GM19240 (cell line): ENCODE data around the gene SHISAL2A.

Experiments
- DNase-seq: peaks from one replicate; pipeline ENCODE4 v3.0.0; 2011; ENCODE audit warnings: low spot score; ENCODE audit not compliant: insufficient read length

SHISAL2A gene

DNA sequence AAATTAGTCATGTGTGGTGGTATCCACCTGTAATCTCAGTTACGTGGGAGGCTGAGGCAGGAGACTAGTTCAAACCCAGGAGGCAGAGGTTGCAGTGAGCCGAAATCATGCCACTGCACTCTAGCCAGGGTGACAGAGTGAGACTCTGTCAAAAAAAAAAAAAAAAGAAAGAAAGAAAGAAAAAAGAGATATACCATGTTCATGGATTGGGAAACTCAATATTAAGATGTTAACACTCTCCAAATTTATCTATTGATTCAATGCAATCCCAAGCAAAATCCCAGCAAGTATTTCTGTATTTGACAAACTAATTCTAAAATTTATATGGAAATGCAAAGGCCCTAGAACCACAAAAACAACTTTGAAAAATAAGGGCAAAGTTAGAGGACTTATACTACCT is 11.0 kb upstream of the SHISAL2A start:
- DNase-seq = no peak

DNA sequence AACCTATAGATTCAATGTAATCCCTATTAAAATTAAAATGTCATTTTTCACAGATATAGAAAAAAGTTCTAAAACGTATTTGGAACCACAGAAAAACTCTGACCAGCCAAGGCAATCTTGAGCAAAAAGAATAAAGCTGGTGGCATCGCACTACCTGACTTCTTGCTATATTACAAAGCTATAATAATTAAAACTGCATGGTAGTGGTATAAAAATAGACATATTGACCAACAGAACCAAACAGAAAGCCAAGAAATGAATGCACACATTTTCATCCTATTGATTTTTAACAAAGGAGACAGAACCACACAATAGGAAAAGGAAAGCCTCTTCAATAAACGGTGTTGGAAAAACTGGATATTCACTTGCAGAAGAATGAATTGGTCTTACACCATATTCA is 9.2 kb upstream of the SHISAL2A start:
- no peak for DNase-seq

DNA sequence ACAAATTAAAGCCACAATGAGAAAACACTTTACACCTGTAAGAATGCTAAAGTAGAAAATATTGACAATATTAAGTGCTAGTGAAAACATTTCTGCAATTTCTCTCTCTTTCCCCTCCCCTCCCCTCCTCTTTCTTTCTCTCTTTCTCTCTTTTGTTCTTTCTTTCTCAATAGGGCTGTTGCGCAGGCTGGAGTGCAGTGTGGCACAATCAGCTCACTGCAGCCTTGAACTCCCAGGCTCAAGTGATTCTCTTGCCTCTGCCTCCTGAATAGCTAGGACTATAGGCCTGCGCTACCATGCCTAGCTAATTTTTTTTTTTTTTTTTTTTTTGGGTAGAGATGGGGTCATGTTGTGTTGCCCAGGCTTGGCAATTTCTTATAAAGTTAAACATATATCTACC is 5.9 kb upstream of the SHISAL2A start:
- DNase-seq = no peak

DNA sequence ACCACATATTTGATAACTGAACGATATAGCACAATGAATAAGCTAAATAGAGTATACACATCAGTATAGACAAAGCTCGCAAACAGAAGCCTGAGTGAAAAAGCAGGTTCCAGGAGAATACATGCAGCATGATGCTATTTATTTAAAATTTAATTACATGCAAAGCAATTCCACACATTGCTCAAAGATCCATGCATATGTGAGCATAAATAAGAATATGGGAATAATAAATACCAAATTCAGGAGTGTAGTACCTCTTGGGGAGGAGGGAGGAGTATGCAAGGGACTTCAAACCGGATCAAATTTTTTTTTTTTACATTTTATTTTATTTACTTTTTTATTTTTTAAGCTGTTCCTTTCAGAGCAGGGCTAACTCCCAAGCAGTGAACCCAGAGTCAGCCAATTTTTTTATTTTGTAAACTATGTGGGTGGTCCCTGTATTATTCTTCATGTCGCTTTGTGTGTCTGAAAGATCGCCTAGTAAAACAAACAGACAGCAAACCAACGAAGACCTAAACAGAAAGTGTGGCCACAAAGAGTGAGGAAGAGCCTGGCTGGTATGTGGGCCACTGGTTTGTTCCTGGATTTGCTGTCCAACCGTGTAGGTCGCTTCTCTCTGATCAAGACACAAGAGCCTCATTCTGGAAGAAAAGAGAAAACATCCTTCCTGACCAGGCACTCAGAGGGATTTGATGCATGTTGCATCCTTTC is 4.2 kb upstream of the SHISAL2A start:
- DNase-seq = no peak

DNA sequence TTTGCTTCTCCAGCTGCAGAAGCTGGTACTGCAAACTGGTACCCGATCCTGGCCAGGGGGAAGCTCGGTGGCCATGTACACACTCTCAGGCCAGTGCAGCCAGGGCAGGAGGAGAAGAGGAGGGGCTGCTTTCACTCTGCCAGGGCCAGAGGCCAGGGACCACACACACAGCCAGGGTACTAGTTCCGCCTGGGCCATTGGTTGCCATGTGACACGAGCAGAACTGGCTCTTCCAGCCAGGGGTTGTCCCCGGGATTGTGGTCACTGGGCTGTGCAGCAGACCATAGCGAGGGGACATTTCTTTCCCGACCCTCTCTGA is 3.7 kb upstream of the SHISAL2A start:
- no peak for DNase-seq

DNA sequence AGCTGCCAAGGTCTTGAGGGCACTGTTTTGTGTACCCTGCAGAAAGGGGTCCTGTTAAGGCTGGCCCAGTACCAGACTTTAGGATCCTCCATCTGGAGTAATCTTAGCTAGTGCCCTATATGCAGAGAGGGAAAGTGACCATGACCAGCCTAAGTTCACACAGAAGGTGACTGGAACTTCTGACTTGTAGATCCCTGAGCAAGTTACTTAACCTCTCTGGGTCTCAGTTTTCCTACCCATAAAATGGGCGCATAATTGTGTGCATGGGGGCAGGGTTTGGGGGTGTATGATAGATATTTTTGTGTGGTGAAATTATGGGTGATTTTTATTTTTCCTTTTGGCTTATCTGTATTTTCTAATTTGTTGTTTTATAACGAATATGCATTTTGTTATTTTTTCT is 3.3 kb upstream of the SHISAL2A start:
- DNase-seq = no peak

DNA sequence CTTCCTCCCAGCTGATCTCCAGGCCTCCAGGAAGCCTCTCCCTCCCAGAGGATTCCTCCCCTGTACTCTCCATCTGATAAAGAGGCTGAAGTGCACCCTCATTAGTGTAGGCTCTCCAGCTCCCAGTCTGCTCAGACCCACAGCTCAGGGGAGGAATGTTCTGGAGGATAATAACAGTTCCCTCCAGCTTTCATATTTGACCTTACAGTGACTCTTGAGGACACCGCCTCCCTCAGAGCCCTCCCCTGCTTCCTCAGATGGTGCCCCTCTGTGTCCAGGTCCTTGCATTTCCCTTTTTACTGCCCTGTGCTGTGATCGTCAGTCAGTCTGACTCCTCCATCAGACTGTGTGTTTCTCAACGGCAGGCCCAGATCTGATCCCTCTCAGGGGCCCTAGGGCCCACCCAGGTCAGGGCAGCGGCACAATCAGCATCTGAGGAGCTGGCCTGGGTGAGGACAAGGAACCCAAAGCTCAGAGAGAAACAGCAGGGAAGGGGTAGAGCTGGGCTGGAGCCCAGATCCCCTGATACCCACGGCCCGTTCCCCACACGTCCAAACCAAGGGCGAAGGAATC is 1.1 kb upstream of the SHISAL2A start:
- DNase-seq = no peak

DNA sequence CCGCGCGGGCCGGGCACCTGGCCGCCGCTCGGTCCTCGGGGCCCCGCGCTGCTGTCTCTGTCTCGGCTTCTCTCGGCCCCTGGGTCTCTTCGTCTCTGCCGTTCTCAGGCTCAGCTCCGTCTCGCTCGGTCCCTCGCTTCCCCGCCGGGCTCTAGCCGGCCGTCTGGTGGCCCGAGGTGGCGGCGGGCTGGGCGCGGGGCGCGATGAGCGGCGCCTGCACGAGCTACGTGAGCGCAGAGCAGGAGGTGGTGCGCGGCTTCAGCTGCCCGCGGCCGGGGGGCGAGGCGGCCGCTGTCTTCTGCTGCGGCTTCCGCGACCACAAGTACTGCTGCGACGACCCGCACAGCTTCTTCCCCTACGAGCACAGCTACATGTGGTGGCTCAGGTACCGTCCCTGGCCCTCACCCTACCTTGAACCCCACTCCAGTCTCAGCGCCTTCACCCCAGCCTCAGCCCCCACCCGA is 355 bp downstream of the SHISAL2A start:
- no peak for DNase-seq

DNA sequence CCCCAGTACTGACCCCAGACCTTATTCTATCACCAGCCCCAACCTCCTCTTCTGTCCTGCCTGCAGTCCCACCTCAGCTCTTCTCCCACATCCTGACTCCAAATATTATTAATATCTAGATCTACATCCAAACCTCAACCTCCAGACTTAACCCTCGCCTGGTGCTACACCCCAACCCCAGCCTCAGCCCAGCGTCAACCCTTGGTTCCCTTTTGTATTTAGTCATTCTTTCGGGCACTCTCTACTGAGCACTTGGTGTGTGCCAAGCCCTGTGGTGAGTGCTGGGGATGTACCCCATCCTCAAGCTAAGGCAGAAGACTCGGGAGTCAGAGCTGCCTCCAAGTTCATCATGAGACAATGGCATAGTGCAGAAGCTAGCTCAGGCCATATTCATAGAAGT is 1.1 kb downstream of the SHISAL2A start:
- DNase-seq = no peak

DNA sequence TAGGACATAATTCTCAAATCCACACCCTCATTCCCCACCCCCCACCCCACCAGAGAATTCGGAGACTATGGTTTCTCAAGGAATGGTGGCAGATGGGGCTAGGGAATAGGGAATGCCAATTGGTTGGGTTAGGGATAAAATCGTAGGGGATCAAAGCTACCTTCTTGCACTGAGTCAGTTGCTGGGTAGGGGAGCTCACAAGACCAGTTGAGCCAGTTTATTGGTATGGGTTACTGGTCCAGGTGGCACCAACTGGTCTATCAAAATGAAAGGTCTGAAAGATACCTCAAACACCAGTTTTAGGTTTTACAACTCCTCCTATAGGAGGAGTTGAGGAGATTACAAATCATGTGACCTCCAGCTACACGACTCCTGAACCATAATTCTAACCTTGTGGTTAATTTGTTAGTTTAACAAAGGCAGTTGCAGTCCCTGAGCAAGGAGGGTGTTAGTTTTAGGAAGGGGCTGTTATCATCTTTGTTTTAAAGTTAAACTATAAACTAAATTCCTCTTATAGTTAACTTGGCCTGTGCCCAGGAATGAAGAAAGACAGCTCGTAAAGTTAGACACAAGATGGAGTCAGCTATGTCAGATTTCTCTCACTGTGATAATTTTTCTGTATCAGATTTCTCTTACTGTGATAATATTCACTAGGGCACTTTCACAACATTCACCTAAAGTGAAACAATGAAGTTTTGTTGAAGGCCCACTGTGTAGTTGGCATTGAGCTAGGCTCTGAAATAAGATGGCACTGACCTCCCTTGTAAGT is 2.5 kb downstream of the SHISAL2A start:
- DNase-seq = no peak

DNA sequence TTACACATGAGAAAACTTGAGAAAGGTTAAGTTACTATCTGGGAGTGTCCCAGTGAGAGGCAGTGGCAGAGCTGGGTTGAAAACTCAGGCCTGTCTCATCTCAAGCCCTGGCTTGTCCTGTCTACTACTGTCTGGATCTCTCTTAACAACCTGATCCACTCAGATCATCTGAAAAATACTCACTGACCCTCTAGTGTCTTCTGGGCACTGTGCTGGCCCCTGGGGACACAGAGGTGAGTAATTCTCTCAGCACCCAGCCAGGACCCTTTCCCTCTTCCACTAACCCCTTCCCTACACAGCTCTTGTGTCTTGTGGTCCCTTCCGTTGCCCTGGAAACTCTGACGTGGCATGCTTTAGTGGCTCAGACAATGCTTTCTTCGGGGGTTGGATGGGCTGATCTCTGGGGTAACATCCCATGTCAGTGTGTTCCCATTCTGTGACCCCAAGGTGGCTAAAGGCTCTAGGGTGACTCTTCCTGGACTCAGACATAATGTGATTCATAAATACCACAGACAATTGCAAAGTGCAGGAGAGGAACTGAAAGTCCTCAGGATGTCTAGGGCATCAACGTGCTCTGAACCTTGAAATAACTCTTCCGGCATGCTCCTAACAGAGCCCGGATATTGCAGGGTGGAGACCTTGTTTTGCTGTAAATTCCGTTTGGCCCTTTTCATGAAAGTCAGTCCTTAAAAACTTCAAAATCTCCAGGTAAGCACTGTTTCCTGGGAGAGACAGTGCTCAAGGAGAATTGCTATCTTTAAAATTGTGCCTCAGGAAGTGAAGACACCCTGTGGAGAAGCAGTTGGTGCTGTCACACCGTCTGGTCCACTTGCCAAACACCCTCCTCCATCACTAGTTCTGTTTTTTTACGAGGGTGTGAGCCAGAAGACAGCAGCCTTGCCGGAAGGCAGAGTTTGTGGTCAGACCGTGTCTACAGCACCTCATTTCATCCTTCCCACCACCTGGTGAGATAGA is 4.0 kb downstream of the SHISAL2A start:
- DNase-seq = peak; percentile 68

DNA sequence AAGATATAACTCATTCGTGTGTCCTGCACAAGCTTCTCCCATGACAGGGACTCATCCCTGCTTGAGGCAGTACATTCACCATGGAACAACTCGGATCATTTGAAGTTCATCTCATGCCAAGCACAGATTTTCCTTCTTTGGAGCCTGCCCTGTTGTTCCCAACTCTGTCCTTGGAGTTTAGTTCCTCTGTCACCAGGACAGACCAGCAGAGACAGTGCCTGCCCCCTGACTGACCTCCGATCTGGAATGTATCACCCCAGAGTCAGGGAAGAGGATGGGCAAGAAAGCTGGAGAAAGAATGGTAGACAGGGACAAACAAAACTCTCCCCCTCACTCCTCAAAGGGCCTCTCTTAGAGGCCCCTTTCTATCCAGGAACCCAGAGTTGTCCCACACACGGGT is 5.0 kb downstream of the SHISAL2A start:
- DNase-seq = no peak

DNA sequence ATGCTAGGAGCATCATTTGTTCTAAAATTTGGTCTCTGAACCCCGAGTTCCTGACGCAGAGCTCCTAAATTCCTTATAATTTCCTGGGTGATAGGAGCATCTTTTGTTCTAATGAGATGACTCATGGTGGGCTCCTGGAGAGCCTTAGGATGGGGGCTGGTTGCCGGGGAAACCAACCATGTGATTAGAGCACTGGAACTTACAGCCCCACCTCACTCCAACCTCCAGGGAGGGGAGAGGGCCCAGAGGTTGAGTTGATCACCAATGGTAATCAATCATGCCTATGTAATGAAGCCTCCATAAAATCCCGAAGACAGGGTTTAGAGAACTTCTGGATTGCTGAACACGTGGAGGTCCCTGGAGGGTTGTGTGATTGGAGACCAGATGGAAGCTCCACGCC is 7.7 kb downstream of the SHISAL2A start:
- no peak for DNase-seq

DNA sequence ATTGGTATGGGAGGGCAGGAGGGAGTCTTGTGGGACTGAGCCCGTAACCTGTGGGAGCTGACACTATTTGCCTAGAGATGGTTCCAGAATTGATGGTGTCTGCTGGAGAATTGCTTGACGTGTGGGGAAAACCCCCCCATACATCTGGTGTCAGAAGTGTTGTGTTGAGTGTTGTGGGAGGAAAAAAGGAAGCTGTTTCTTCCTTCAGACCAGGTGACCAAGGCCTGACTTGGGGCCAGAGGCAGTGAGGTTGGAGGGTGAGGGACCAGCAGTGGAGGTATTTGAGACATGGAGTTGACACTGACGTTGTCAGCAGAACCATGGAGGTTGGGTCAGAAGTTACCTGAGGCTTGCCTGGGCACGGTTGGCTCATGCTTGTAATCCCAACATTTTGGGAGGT is 8.3 kb downstream of the SHISAL2A start:
- DNase-seq = no peak

DNA sequence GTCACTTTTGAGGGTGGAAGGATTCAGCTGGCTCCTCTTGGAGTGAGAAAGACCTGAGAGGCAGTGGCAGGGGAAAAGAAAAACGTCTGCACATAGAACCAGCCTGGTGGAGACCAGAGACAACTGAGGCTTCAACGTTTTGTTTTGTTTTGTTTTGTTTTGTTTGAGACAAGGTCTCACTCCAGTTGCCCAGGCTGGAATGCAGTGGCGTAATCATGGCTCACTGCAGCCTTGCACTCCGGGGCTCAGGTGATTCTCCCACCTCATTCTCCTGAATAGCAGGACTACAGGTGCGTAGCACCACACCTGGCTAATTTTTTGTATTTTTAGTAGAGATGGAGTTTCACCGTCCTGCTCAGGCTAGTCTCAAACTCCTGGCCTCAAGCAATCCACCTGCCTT is 12.3 kb downstream of the SHISAL2A start:
- no peak for DNase-seq

DNA sequence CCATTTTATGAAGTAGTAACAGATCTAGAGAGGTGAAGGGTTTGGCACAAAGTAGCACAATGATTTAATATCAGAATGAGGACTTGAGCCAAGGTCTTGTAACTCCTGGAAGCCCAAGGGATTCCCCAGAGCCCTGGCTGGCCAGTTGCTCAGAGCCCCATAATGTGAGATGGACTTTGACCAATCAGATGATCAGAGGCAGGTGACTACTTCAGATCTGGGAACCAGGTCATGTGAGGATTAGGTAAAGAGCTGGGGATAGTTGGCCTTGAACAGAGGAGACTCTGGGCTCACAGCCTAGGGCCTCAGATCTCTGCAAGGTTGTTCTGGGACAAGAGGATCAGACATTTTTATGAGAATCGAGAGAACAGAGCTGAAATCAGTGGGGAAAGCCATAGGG is 18.9 kb downstream of the SHISAL2A start:
- DNase-seq = no peak

DNA sequence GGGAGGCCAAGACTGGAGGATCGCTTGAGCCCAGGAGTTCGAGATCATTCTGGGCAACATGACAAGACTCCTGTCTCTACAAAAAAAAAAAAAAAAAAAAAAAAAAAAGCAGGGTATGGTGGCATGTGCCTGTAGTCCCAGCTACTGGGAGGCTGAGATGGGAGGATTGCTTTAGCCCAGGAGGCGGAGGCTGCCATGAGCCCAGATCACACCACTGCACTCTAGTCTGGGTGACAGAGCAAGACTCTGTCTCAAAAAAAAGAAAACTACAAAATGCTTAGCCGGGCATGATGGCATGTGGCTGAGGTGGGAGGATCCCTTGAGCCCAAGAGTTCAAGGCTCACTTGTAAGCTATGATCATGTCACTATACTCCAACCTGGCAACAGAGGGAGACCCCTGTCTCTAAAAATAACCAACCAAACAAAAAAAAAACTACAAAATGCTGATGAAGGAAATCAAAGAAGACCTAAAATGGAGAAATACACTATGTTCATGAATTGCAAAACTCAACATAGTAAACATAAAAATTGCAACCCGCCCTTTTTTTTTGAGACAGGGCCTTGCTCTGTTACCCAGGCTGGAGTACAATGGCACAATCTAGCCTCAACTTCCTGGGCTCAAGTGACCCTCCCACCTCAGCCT is 20.4 kb downstream of the SHISAL2A start:
- DNase-seq = no peak

DNA sequence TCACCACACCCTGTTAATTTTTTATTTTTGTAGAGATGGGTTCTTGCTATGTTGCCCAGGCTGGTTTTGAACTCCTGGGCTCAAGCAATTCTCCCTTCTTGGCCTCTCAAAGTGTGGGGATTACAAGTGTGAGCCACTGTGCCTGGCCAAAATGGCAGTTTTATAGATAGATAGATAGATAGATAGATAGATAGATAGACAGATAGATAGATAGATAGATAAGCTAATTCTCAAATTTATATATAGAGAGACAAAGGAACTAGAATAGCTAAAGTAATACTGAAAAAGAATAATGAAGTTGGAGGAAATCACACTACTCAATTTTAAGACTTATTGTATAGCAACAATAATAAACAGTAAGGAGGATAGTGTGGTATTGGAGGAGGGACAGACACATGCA is 21.1 kb downstream of the SHISAL2A start:
- no peak for DNase-seq

DNA sequence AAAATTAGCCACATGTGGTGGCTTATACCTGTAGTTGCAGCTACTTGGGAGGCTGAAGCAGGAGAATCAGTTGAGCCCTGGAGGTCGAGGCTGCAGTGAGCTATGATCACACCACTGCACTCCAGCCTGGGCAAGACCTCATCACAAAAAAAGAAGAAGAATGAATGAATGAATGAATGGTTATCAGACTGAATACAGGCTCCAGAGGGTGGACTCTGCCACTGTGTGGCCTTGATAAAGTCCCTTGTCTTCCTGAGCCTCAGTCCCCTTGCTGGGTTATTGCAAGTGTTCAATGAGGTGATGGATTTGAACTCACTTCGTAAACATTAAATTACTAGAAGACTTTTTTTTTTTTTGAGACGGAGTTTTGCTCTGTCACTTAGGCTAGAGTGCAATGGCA is 24.7 kb downstream of the SHISAL2A start:
- no peak for DNase-seq

DNA sequence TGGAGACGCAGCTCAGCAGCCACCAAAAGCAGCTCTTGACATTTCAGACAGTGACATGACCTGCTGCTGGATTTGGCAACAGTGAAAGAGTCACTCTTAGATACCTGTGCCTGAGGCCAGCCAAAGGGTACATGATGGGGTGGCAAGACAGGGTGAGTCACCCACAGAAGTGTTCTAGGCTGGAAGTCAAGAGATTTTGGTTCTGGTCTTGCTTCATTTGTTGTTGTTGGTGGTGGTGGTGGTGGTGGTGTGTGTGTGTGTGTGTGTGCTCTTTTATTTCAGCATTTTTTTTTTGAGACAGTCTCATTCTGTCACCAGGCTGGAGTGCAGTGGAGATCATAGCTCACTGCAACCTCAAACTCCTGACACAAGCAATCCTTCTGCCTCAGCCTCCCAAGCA is 25.8 kb downstream of the SHISAL2A start:
- DNase-seq = no peak

DNA sequence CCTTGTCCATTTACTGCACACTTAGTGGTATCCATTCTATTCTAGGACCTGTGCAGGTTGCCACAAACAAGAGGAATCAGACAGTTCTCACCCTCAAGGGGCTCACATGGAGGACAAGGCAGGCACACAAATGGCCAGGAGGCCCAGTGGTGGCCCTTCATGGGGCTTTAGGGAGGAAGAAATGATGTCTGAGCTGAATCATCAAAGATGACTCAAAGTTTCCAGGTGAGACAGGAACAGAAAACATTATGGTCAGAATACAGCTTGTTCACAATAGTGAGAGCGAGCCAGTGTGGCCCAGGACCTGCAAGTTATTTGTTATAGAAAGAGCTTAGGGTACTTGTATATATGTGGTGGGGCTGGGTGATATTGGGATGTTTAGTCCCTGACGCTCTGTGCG is 26.4 kb downstream of the SHISAL2A start:
- DNase-seq = no peak
